NT2/D1 (cell line): Measurements from ENCODE around the gene FN3K.

Experiments
- SUZ12 ChIP-seq: IDR thresholded peaks from 2 replicates; pipeline ENCODE4 v1.6.1; 2011; ENCODE audit not compliant: insufficient read length, insufficient read depth; ENCODE audit errors: extremely low read depth
- ZNF274 ChIP-seq: IDR thresholded peaks from 2 replicates; pipeline ENCODE4 v1.6.1; 2011; ENCODE audit warnings: mild to moderate bottlenecking, low read depth, low read length

- no peak for TF ChIP-seq SUZ12
- no peak for TF ChIP-seq ZNF274
Measured at GRCh38 chr17:82729479-82730260, 5.7 kb upstream of the FN3K start.
